ENCODE results near the gene FAM174C.

FAM174C gene

GRCh38 chr19:1278713-1279660 is 3.7 kb downstream of the FAM174C start:
- H3K36me3 ChIP-seq (ENCODE audit: insufficient read depth, low read length) = peaks cover 3% of the 10 kb centered on the region; the same call in 1 of the 2 replicates
- H3K4me1 ChIP-seq (ENCODE audit: control insufficient read depth, insufficient read depth, low read length, unreplicated experiment) = peaks cover 12% of the 10 kb centered on the region

GRCh38 chr19:1279782-1280341 is 4.5 kb downstream of the FAM174C start:
- Histone ChIP-seq H3K36me3 (ENCODE audit: insufficient read depth, low read length) (no peaks in the 10 kb centered on the region), H3K27ac (ENCODE audit: low read depth, low read length) (no peak overlapping the region), H3K4me3 (ENCODE audit: low read depth, low read length) (no peak overlapping the region), H3K79me2 (ENCODE audit: control insufficient read depth, insufficient read depth, low read length, unreplicated experiment) (peaks cover 10% of the 10 kb centered on the region), H3K27me3 (ENCODE audit: insufficient read depth, low read length) (peaks cover 11% of the 10 kb centered on the region), H3K4me1 (ENCODE audit: control insufficient read depth, insufficient read depth, low read length, unreplicated experiment) (peaks cover 5% of the 10 kb centered on the region), H2AFZ (ENCODE audit: low read length, unreplicated experiment) (no peak overlapping the region)

More at GRCh38 chr19:1278713-1279660, 3.7 kb downstream of the FAM174C start:
- H3K27me3 ChIP-seq (ENCODE audit: insufficient read depth, low read length) = peaks cover 2% of the 10 kb centered on the region
- H2AFZ ChIP-seq (ENCODE audit: low read length, unreplicated experiment) = no peak overlapping the region
- no peak overlapping the region for H3K4me3 ChIP-seq (ENCODE audit: low read depth, low read length)
- H3K27ac ChIP-seq (ENCODE audit: low read depth, low read length) = no peak overlapping the region
- peaks cover 16% of the 10 kb centered on the region for H3K79me2 ChIP-seq (ENCODE audit: control insufficient read depth, insufficient read depth, low read length, unreplicated experiment)

- no peak overlapping the region for H3K27ac ChIP-seq (ENCODE audit: low read depth, low read length)
- H3K36me3 ChIP-seq (ENCODE audit: insufficient read depth, low read length) = no peaks in the 10 kb centered on the region
- no peak overlapping the region for H2AFZ ChIP-seq (ENCODE audit: low read length, unreplicated experiment)
These were observed 5.6 kb downstream of the FAM174C start for GRCh38 chr19:1280636-1281568.

GRCh38 chr19:1281569-1282287 is 6.4 kb downstream of the FAM174C start:
- Histone ChIP-seq H3K27ac (ENCODE audit: low read depth, low read length) (no peak overlapping the region), H3K27me3 (ENCODE audit: insufficient read depth, low read length) (peaks cover 22% of the 10 kb centered on the region), H3K79me2 (ENCODE audit: control insufficient read depth, insufficient read depth, low read length, unreplicated experiment) (peaks cover 2% of the 10 kb centered on the region), H3K4me3 (ENCODE audit: low read depth, low read length) (no peak overlapping the region), H2AFZ (ENCODE audit: low read length, unreplicated experiment) (no peak overlapping the region), H3K4me1 (ENCODE audit: control insufficient read depth, insufficient read depth, low read length, unreplicated experiment) (peaks cover under 1% of the 10 kb centered on the region), H3K36me3 (ENCODE audit: insufficient read depth, low read length) (no peaks in the 10 kb centered on the region)

More at GRCh38 chr19:1280636-1281568, 5.6 kb downstream of the FAM174C start:
- H3K27me3 ChIP-seq (ENCODE audit: insufficient read depth, low read length) = peaks cover 17% of the 10 kb centered on the region
- peaks cover 4% of the 10 kb centered on the region for H3K4me1 ChIP-seq (ENCODE audit: control insufficient read depth, insufficient read depth, low read length, unreplicated experiment)
- H3K4me3 ChIP-seq (ENCODE audit: low read depth, low read length) = no peak overlapping the region
- H3K79me2 ChIP-seq (ENCODE audit: control insufficient read depth, insufficient read depth, low read length, unreplicated experiment) = peaks cover 10% of the 10 kb centered on the region

- H3K79me2 ChIP-seq (ENCODE audit: control insufficient read depth, insufficient read depth, low read length, unreplicated experiment) = no peaks in the 10 kb centered on the region
- H3K27ac ChIP-seq (ENCODE audit: low read depth, low read length) = no peak overlapping the region
- H3K4me3 ChIP-seq (ENCODE audit: low read depth, low read length) = no peak overlapping the region
- H3K27me3 ChIP-seq (ENCODE audit: insufficient read depth, low read length) = peaks cover 32% of the 10 kb centered on the region
- H2AFZ ChIP-seq (ENCODE audit: low read length, unreplicated experiment) = no peak overlapping the region
- no peaks in the 10 kb centered on the region for H3K36me3 ChIP-seq (ENCODE audit: insufficient read depth, low read length)
- no peaks in the 10 kb centered on the region for H3K4me1 ChIP-seq (ENCODE audit: control insufficient read depth, insufficient read depth, low read length, unreplicated experiment)
These were observed 7.4 kb downstream of the FAM174C start for GRCh38 chr19:1282588-1283206.

- Histone ChIP-seq H3K27me3 (ENCODE audit: insufficient read depth, low read length) (peaks cover 38% of the 10 kb centered on the region), H2AFZ (ENCODE audit: low read length, unreplicated experiment) (no peak overlapping the region), H3K79me2 (ENCODE audit: control insufficient read depth, insufficient read depth, low read length, unreplicated experiment) (no peaks in the 10 kb centered on the region), H3K4me1 (ENCODE audit: control insufficient read depth, insufficient read depth, low read length, unreplicated experiment) (no peaks in the 10 kb centered on the region), H3K36me3 (ENCODE audit: insufficient read depth, low read length) (no peaks in the 10 kb centered on the region), H3K4me3 (ENCODE audit: low read depth, low read length) (no peak overlapping the region), H3K27ac (ENCODE audit: low read depth, low read length) (no peak overlapping the region)
These were observed 8.0 kb downstream of the FAM174C start for GRCh38 chr19:1283207-1283916.

GRCh38 chr19:1283917-1284292 is 8.6 kb downstream of the FAM174C start:
- Histone ChIP-seq H3K79me2 (ENCODE audit: control insufficient read depth, insufficient read depth, low read length, unreplicated experiment) (no peaks in the 10 kb centered on the region), H3K27ac (ENCODE audit: low read depth, low read length) (no peak overlapping the region), H3K27me3 (ENCODE audit: insufficient read depth, low read length) (peaks cover 38% of the 10 kb centered on the region), H3K4me3 (ENCODE audit: low read depth, low read length) (no peak overlapping the region), H3K36me3 (ENCODE audit: insufficient read depth, low read length) (no peaks in the 10 kb centered on the region), H3K4me1 (ENCODE audit: control insufficient read depth, insufficient read depth, low read length, unreplicated experiment) (no peaks in the 10 kb centered on the region), H2AFZ (ENCODE audit: low read length, unreplicated experiment) (no peak overlapping the region)

- H2AFZ ChIP-seq (ENCODE audit: low read length, unreplicated experiment) = no peak overlapping the region
- no peaks in the 10 kb centered on the region for H3K36me3 ChIP-seq (ENCODE audit: insufficient read depth, low read length)
- no peaks in the 10 kb centered on the region for H3K4me1 ChIP-seq (ENCODE audit: control insufficient read depth, insufficient read depth, low read length, unreplicated experiment)
- no peaks in the 10 kb centered on the region for H3K79me2 ChIP-seq (ENCODE audit: control insufficient read depth, insufficient read depth, low read length, unreplicated experiment)
- no peak overlapping the region for H3K4me3 ChIP-seq (ENCODE audit: low read depth, low read length)
- no peak overlapping the region for H3K27ac ChIP-seq (ENCODE audit: low read depth, low read length)
- peaks cover 38% of the 10 kb centered on the region for H3K27me3 ChIP-seq (ENCODE audit: insufficient read depth, low read length)
These were observed 9.1 kb downstream of the FAM174C start for GRCh38 chr19:1284293-1284978.
